B cell (primary cell): ENCODE results near the gene PLBD2. TPM values are rescaled to one million over a fixed set of nuclear protein-coding genes. Genes with fewer than 3 reads are reported as not detected.
A peak's percentile ranks its signal among the peaks of the same experiment; 100 is the strongest.

ENCODE experiments used
- ATAC-seq: fragments of 200-7000 bp; cut with Tn5 transposase; one replicate; pipeline ENCODE4 v1.10.0; 2021; ENCODE audit warnings: low read depth, mild to moderate bottlenecking, moderate number of reproducible peaks, moderate library complexity
- CTCF ChIA-PET: fragments of 350-600 bp; sonication (Branson Sonifier 250); formaldehyde crosslinking; loops from one replicate; lab custom pipeline; 2021; ENCODE audit warnings: antibody characterized with exemption, inconsistent platforms; lab: Charles Lee
- POLR2A ChIA-PET: fragments of 350-600 bp; sonication (Branson Sonifier 250); formaldehyde crosslinking; loops from one replicate; lab custom pipeline; 2021; ENCODE audit warnings: antibody characterized with exemption; lab: Charles Lee
- DNase-seq: peaks from one replicate; pipeline ENCODE4 v3.0.0; 2013
- H2AFZ ChIP-seq: 2 replicates; pipeline ENCODE4 v1.6.1; 2012; ENCODE audit warnings: mild to moderate bottlenecking, low read depth, low read length; ENCODE audit not compliant: insufficient read depth, poor library complexity, severe bottlenecking
- H3K27ac ChIP-seq, 2 donors: 1 replicate in 1 of 2; 2 replicates in 1 of 2; pipeline ENCODE4 v1.5.1; 2012 to 2013; ENCODE audit warnings: low read length in 2 of 2, mild to moderate bottlenecking in 2 of 2, moderate library complexity in 1 of 2
- H3K27me3 ChIP-seq, 4 experiments: fragments of 200-600 bp in 1 of 4; sonication (generic) in 1 of 4; replicated peaks in 1 of 4; 1 replicate in 2 of 4; 2 replicates in 2 of 4; pipeline versions ENCODE4 v1.6.1 to v1.7.0; 2013 to 2016; ENCODE audit warnings: low read length in 3 of 4, mild to moderate bottlenecking in 2 of 4, mixed read lengths in 1 of 4, moderate library complexity in 1 of 4; ENCODE audit not compliant: insufficient read depth in 4 of 4, control insufficient read depth in 3 of 4; ENCODE audit errors: control extremely low read depth in 1 of 4
- H3K36me3 ChIP-seq, 2 experiments: replicated peaks in 1 of 2; 1 replicate in 1 of 2; 2 replicates in 1 of 2; pipeline versions ENCODE4 v1.6.1 to v1.7.1; 2013; ENCODE audit warnings: low read length in 1 of 2; ENCODE audit not compliant: insufficient read depth in 2 of 2, control insufficient read depth in 1 of 2; ENCODE audit errors: control extremely low read depth in 1 of 2, extremely low read depth in 1 of 2
- H3K4me1 ChIP-seq, 2 donors: fragments of 200-600 bp in 1 of 2; sonication (generic) in 1 of 2; 1 replicate in 1 of 2; 2 replicates in 1 of 2; pipeline versions ENCODE4 v1.5.1 to v1.6.1; 2013 to 2017; ENCODE audit warnings: low read length in 2 of 2; ENCODE audit not compliant: control insufficient read depth in 2 of 2, insufficient read depth in 2 of 2
- H3K4me2 ChIP-seq: replicated peaks from 2 replicates; pipeline ENCODE3; 2012; ENCODE audit warnings: mild to moderate bottlenecking, low read depth, low read length; ENCODE audit not compliant: poor library complexity, severe bottlenecking
- H3K4me3 ChIP-seq, 5 experiments: fragments of 200-600 bp in 1 of 5; sonication (generic) in 1 of 5; 1 replicate in 3 of 5; 2 replicates in 2 of 5; pipeline versions ENCODE4 v1.5.1 to v1.7.0; 2011 to 2016; ENCODE audit warnings: low read length in 4 of 5, mild to moderate bottlenecking in 4 of 5, low read depth in 2 of 5, control low read depth in 1 of 5, moderate library complexity in 1 of 5; ENCODE audit not compliant: insufficient read depth in 1 of 5; ENCODE audit errors: control extremely low read depth in 1 of 5, extremely low read depth in 1 of 5
- H3K79me2 ChIP-seq: fragments of 200-600 bp; sonication (generic); one replicate; pipeline ENCODE4 v1.6.0; 2016; ENCODE audit warnings: low read length; ENCODE audit not compliant: control insufficient read depth, insufficient read depth
- H3K9ac ChIP-seq: fragments of 200-600 bp; sonication (generic); 2 replicates; pipeline ENCODE4 v1.6.1; 2017; ENCODE audit warnings: mild to moderate bottlenecking, low read length, moderate library complexity
- H3K9me3 ChIP-seq, 3 donors: one replicate each; pipeline versions ENCODE4 v1.6.1 to v1.7.1; 2013; ENCODE audit warnings: low read length in 2 of 3; ENCODE audit not compliant: control insufficient read depth in 2 of 3, insufficient read depth in 1 of 3; ENCODE audit errors: control extremely low read depth in 1 of 3
- H4K20me1 ChIP-seq: 2 replicates; pipeline ENCODE4 v1.6.0; 2012; ENCODE audit warnings: mild to moderate bottlenecking, low read length; ENCODE audit not compliant: insufficient read depth, control insufficient read depth, poor library complexity, severe bottlenecking
- H3K27ac Mint-ChIP-seq: one replicate; pipeline ENCODE4 v1.8.0; 2021; ENCODE audit warnings: mixed read lengths
- H3K27me3 Mint-ChIP-seq: one replicate; pipeline ENCODE4 v1.8.0; 2021; ENCODE audit warnings: mixed read lengths
- H3K4me1 Mint-ChIP-seq: one replicate; pipeline ENCODE4 v1.8.0; 2021; ENCODE audit warnings: mixed read lengths
- H3K4me3 Mint-ChIP-seq: one replicate; pipeline ENCODE4 v1.8.0; 2021; ENCODE audit warnings: mixed read lengths
- H3K9me3 Mint-ChIP-seq: one replicate; pipeline ENCODE4 v1.8.0; 2022; ENCODE audit warnings: mixed read lengths; ENCODE audit not compliant: insufficient read depth
- CTCF ChIP-seq: fragments of 200-600 bp; IDR thresholded peaks from one replicate; pipeline ENCODE4 v1.8.0; 2022; ENCODE audit warnings: antibody characterized with exemption, mild to moderate bottlenecking
- EZH2 ChIP-seq: IDR thresholded peaks from 2 replicates; pipeline ENCODE4 v1.6.1; 2012; ENCODE audit warnings: borderline replicate concordance, low read depth, mild to moderate bottlenecking, moderate library complexity, low read length; ENCODE audit not compliant: insufficient read depth, poor library complexity, severe bottlenecking
- WGBS: methylation state at CpG from one replicate; pipeline ENCODE4 v1.1.5; 2013; ENCODE audit warnings: missing lambda C conversion rate; ENCODE audit not compliant: insufficient coverage; 5-methylcytosine and 5-hydroxymethylcytosine counted together
- intact Hi-C: fragments of 100-400 bp; cut with micrococcal nuclease; formaldehyde crosslinking; loops from one replicate; pipeline ENCODE4 v1.10.0; 2022
- polyA plus RNA-seq: library from polyadenylated mRNA; depleted of rRNA; stranded (reverse); fragments of >200 nt; gene quantifications from 2 replicates; pipeline ENCODE4 v1.2.3, GENCODE V29; 2012
- total RNA-seq, 2 donors: library from RNA; stranded (reverse); fragments of 120-200 nt in 1 of 2; gene quantifications; 1 replicate in 1 of 2; 2 replicates in 1 of 2; pipeline versions ENCODE4 v1.2.3 to v1.2.4, GENCODE V29; 2013 to 2022

Gene PLBD2
- total and polyA plus RNA-seq, 2 donors (not counting 1 experiment from before 2014, with no cell fraction given): 2.9 to 11.6 TPM

- Histone ChIP-seq H3K27ac (peak overlapping the region; percentile 15 to 75), H3K9ac (peak overlapping the region; percentile 80), H3K4me1 (peaks cover 11 to 18% of the 10 kb centered on the region in 2 donors), H2AFZ (peak overlapping the region; percentile 86), H3K4me2 (peak overlapping the region; percentile 95), H3K27me3 (peaks cover 0 to 1% (median 0%) of the 10 kb centered on the region in 4 experiments), H3K79me2 (no peaks in the 10 kb centered on the region), H4K20me1 (no peaks in the 10 kb centered on the region), H3K36me3 (no peaks in the 10 kb centered on the region), H3K4me3 (peak overlapping the region in 4 of 5 experiments; percentile 57 to 73 (median 69)), H3K9me3 (no peaks in the 10 kb centered on the region)
- CTCF ChIA-PET: no interaction called here
- Mint-ChIP-seq H3K27ac (peak overlapping the region; percentile 88), H3K4me3 (peak overlapping the region; percentile 88), H3K4me1 (peaks cover 12% of the 10 kb centered on the region), H3K9me3 (no peaks in the 10 kb centered on the region), H3K27me3 (no peaks in the 10 kb centered on the region)
- ATAC-seq (no peak), DNase-seq (peak; percentile 31)
- POLR2A ChIA-PET: interaction anchor here (0.6 kb wide), 1 partner anchor 1417 kb away, joined by 4 read pairs; no protein-coding TSS in a partner anchor
- intact Hi-C loops: loop anchor here (5.0 kb wide), 1 partner anchor 152 kb away; no protein-coding TSS in a partner anchor
- TF ChIP-seq EZH2 (no peak), CTCF (no peak)
- 59% methylated on average over 11 of the region's 11 CpGs for WGBS
Measured at GRCh38 chr12:113359133-113359938, 949 bp downstream of the PLBD2 start.
